ENCODE data around the gene PCDHA12.

DNA sequence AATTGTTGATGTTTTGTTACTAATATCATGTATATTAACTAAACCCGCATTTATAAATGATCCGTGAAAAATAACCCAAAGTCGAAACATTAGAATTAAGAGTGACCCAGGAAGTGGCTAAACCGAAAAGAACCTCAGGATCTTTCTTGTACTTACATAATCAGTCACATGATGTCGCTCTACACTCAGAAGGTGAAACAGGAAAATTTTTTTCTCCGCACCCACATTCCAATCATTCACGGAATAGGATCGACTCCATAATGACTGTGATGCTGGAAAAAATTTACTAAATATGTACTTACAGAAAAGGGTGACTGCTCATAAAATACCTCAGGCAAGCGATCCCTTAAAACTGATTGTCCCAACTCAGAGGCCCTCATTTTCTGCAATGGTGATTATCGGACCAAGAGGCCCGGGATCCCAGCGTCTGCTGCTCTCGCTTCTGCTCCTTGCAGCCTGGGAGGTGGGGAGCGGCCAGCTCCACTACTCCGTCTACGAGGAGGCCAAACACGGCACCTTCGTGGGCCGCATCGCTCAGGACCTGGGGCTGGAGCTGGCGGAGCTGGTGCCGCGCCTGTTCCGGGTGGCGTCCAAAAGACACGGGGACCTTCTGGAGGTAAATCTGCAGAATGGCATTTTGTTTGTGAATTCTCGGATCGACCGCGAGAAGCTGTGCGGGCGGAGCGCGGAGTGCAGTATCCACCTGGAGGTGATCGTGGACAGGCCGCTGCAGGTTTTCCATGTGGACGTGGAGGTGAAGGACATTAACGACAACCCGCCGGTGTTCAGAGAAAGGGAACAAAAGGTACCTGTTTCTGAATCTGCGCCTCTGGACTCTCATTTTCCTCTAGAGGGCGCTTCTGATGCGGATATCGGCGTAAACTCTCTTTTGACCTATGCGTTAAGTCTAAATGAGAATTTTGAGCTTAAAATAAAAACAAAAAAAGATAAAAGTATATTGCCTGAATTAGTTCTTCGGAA lies at the start of gene PCDHA12:
- TF ChIP-seq, protein P1, sequence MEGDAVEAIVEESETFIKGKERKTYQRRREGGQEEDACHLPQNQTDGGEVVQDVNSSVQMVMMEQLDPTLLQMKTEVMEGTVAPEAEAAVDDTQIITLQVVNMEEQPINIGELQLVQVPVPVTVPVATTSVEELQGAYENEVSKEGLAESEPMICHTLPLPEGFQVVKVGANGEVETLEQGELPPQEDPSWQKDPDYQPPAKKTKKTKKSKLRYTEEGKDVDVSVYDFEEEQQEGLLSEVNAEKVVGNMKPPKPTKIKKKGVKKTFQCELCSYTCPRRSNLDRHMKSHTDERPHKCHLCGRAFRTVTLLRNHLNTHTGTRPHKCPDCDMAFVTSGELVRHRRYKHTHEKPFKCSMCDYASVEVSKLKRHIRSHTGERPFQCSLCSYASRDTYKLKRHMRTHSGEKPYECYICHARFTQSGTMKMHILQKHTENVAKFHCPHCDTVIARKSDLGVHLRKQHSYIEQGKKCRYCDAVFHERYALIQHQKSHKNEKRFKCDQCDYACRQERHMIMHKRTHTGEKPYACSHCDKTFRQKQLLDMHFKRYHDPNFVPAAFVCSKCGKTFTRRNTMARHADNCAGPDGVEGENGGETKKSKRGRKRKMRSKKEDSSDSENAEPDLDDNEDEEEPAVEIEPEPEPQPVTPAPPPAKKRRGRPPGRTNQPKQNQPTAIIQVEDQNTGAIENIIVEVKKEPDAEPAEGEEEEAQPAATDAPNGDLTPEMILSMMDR (IDR thresholded peaks at IDR 0.05), result peak in 1 of 3 donors; percentile 12
- TF ChIP-seq POLR2A (IDR thresholded peaks at IDR 0.05) (no peak), POLR2AphosphoS5 (IDR thresholded peaks at IDR 0.05) (no peak)
